Activated CD8-positive, alpha-beta memory T cell treated with anti-CD3 and anti-CD28 coated beads for 1 hour (primary cell): Measurements from ENCODE around the gene FBP2.
"Not testable (repeated sequence)": the region's sequence is repeated elsewhere in the genome, so short reads cannot be mapped to it uniquely, and the experiment has no call there.

Experiments
- DNase-seq, 2 donors: peaks; one replicate each; pipeline ENCODE4 v3.0.0-alpha.2; 2020; ENCODE audit warnings: low read depth in 1 of 2; ENCODE audit errors: extremely low read depth in 1 of 2

FBP2 gene

GRCh38 chr9:94564279-94564678, 29.3 kb downstream of the FBP2 start:
- not testable (repeated sequence) for DNase-seq

DNA sequence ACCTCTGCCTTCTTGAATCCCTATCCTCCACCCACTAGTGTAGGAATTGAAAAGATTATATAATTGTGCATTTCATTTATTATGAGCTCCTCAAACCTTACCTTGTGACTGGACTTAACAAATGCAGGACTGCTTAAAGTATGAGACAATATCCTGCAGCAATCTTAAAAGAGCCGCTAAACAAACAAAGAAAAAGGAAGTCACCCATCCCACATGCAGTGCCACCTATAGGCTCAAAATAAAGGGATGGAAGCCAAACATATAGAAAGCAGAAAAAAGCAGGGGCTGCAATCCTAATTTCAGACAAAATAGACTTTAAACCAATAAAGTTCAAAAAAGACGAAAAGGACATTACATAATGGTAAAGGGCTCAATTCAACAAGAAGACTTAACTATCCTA, 30.1 kb downstream of the FBP2 start:
- DNase-seq: no peak

GRCh38 chr9:94560237-94560636, 33.4 kb downstream of the FBP2 start:
- DNase-seq: no peak

DNA sequence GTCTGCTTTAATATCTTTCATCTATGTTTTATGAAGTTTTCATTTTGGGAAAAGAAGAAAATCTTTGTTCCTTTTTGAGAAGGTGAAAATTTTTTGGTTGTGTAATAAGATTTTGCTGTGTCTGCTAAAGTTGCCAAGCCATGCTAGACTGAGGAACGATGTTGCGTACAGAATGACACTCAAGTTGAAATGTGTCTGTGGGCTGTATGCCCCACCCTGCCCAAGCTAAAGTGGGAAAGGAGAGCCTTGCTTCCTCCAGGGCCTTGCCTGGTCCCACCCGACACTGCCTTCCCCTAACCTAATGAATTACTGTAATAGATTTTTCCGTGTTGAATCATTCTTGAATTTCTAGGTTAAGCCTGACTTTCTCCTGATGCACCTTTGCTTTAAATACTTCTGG, 36.2 kb downstream of the FBP2 start:
- no peak for DNase-seq

GRCh38 chr9:94554439-94555331, 38.9 kb downstream of the FBP2 start, which contains the start of gene PCAT7:
TSS of gene PCAT7 (plus strand) at chr9:94555083.
- DNase-seq: no peak

- DNase-seq: no peak
Observed at GRCh38 chr9:94554078-94554438, 39.6 kb downstream of the FBP2 start.

DNA sequence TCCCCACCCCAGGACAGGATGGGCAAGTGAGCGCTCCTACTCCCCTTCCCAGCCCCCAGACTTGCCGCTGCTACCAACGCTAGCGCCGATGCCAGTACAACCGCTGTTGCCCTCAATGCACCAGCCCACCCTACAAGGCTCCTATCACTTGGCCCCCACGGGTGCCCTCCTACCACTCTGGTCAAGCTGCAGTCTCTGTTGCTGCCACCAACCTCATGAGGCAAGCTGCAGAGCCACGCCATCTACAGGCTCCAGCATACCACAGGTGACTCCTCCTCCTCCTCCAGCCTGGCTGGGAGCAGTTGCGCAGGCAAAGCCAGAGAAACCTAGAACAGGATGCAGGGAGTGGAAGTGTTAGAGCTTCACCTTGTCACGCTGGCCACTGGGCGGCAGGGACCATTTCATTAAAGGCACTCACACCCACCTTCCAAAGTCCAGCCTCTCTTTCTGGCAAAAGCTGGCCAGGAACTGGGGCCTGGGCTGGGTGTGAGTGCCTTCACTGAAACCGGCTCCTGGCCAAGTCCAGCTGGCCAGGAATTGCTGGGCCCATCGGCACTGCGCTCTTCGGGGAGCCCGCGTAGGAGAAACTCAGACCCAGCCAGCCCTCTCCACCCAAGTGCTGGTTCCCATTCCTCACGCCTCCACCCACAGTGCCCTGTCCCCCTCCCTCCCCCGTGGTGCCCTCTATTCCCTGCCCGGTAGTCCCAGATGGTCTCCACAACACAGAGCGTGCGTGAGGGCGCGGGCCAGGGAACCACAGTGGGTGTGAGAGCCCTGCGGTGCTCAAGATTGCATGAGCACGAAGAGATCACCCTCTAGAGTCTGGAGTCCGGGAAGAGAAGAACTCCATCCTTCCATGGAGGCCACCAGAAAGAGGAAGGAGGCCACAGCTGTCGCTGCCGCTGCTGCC, 40.3 kb downstream of the FBP2 start:
- DNase-seq: no peak

DNA sequence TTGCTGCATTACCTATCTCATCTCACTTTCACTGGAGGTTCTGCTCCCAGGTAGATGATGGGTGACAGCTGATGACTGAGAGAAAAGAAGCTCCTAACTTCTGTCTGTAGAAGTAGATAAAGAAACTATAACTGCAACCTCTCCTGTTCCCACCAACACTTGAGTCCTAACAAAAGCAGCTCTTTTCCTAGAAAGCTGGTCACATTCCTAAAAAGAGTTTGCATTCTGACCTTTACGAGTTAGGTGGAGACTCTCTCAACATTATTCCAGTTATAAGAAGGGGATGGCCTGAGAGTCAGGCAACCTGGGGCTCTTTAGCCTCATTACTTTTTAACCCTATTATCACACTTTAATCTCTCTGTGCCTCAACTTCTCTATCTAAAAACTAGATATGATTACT, 47.7 kb downstream of the FBP2 start:
- no peak for DNase-seq

DNA sequence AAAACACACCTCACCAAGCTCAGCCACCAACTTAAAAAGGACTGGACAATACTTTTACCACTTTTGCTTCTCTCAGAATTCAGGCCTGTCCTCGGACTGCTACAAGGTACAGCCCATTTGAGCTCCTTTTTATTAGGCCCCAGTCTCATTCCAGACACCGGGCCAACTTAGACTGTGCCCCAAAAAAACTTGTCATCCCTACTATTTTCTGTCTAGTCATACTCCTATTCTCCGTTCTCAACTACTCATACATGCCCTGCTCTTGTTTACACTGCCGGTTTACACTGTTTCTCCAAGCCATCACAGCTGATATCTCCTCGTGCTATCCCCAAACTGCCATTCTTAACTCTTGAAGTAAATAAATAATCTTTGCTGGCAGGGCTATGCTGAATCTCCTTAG, 49.3 kb downstream of the FBP2 start:
- not testable (repeated sequence) for DNase-seq

- no peak for DNase-seq
Observed at GRCh38 chr9:94538908-94539307, 54.7 kb downstream of the FBP2 start.

DNA sequence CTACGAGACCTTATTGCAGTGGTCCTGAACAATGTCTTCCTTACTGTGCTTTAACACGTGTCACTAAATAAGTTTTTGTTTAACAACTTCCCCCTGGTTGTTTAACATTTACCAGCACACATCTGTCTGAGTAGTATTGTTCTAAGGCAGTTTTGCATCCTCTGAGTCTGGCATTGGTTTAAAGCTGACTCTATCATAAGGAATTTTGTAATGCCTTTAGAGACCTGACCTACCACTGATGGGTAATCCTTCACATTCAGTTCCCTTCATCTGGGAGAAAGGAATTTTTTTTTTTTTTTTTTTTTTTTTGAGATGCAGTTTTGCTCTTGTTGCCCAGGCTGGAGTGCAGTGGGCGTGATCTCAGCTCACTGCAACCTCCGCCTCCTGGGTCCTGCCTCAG, 58.7 kb downstream of the FBP2 start:
- no peak for DNase-seq

GRCh38 chr9:94533601-94534000, 60.0 kb downstream of the FBP2 start:
- no peak for DNase-seq

GRCh38 chr9:94533155-94533554, 60.5 kb downstream of the FBP2 start:
- no peak for DNase-seq

- no peak for DNase-seq
Observed at GRCh38 chr9:94528886-94529285, 64.7 kb downstream of the FBP2 start.

DNA sequence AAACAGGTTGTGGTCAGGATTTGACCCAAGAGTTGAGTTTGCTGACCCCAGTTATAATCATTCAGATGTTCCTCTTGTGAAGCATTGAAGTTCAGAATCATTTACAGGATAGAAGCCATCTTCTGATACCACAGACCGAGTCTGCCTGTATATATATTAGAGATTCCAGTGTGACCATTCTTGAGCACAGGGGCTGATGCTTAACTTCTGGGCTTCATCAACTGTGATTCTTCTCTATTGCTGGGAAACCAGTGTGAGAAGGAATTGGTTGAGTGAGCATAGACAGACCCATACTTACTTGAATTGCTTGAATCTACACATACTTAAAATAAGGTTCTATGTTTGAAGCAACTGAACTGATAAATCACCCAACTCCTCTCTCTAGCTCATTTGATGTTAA, 66.7 kb downstream of the FBP2 start:
- no peak for DNase-seq

GRCh38 chr9:94526271-94526670, 67.4 kb downstream of the FBP2 start:
- no peak for DNase-seq

- no peak for DNase-seq
Observed at GRCh38 chr9:94525396-94526035, 68.1 kb downstream of the FBP2 start.

DNA sequence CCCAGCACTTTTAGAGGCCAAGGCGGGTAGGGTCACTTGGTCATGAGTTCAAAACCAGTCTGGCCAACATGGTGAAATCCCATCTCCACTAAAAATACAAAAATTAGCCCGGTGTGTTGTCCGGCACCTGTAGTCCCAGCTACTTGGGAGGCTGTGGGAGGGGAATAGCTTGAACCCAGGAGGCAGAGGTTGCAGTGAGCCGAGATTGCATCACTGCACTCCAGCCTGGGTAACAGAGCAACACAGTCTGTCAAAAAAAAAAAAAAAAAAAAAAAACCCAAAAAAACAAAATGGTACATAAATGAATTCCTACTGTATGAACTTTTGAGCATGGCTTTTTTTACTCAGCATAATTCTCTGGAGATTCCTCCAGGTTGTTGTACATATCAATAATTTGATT, 76.4 kb downstream of the FBP2 start:
- DNase-seq: no peak

DNA sequence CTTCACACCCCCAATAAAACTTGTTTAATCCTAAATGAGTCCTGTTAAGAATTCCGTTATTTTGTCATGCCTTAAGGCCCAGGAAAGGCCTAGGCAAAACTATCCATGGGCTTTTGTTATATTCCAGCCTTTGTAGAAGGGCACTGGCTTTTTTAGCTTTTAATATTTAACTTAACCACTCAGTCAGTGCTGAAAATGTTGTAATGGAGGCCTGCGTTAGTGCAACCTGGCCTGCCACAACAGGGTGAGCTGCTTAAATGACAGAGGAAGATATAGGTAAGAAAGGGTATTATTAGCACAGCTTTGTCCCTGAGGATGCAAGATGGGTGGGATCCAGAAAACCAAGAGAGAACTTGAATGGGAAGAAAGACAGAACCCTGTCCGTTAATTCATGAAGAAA, 78.9 kb downstream of the FBP2 start:
- DNase-seq: no peak

DNA sequence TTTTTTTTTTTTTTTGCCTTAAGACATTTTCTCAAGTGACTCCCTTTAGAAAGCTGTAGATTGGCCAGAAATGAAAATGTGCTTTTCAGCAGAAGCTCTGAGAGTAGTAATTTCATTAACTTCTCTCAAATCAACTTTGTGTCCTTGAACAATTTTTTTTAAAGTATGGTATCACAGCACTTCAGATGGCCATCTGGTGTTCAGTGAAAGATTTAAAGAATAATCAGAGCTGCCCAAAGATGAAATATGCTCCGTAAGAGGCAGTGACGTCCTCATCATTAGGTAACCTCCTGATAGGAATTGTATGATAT, 81.7 kb downstream of the FBP2 start:
- no peak for DNase-seq

- no peak for DNase-seq
Observed at GRCh38 chr9:94511134-94511954, 82.3 kb downstream of the FBP2 start.
